ENCODE results near the gene KCNK2.

DNA sequence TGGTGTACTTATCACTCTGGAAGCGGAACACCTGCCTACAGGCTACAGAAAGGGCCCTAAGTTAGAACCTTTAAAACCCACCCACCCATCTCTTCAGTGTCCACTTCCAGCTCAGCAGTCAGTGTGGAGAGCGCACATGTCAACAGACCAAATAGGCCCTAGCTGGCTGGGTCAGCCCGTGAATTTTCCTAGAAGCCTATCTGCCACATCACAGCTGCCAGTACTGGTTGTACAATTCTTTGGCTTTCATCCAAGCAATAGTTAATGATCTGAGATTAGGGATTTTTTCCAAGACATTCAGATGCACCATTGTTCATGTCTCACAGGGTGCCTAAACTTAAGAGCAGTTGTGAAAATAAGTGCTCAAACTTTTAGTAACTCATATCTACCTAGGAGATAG is 197.1 kb downstream of the KCNK2 start:
- TF ChIP-seq POLR2AphosphoS5 (IDR thresholded peaks at IDR 0.05; ENCODE audit: borderline replicate concordance, low read depth, low read length) (no peak), EZH2 (IDR thresholded peaks at IDR 0.05) (no peak), FOXP2 (optimal IDR thresholded peaks at IDR 0.05; ENCODE audit: control extremely low read depth, extremely low read length, insufficient read depth) (no peak)

Data from SK-N-MC (cell line).